Measurements from ENCODE around the gene PAQR4.
"Not testable (repeated sequence)": the region's sequence is repeated elsewhere in the genome, so short reads cannot be mapped to it uniquely, and the experiment has no call there.

The PAQR4 gene

GRCh38 chr16:2968738-2969544 lies at the start of gene PAQR4:
Gene PAQR4 (plus strand): TSS chr16:2969348. CDS start chr16:2969675, 327 bp downstream.
- Histone ChIP-seq H3K9ac (ENCODE audit: insufficient read length) (peak within 1 kb of the TSS; percentile 81), H3K27ac (peak within 1 kb of the TSS; percentile 5; the same call in 1 of the 2 replicates), H3K36me3 (ENCODE audit: insufficient read depth, low read length) (peaks cover 6% of the 10 kb centered on the region; the same call in 1 of the 2 replicates), H3K9me3 (ENCODE audit: low read depth, low read length) (no peaks in the 10 kb centered on the region), H3K4me3 (peak within 1 kb of the TSS; percentile 88)
- DNase-seq (ENCODE audit: low read depth, low spot score): no peak
- no peak for TF ChIP-seq FOXP2 (optimal IDR thresholded peaks at IDR 0.05; ENCODE audit: control extremely low read depth, extremely low read length, insufficient read depth)
- no peak for TF ChIP-seq EZH2 (IDR thresholded peaks at IDR 0.05)
- TF ChIP-seq POLR2AphosphoS5 (IDR thresholded peaks at IDR 0.05; ENCODE audit: borderline replicate concordance, low read depth, low read length): no peak; the same call in 1 of the 2 replicates

DNA sequence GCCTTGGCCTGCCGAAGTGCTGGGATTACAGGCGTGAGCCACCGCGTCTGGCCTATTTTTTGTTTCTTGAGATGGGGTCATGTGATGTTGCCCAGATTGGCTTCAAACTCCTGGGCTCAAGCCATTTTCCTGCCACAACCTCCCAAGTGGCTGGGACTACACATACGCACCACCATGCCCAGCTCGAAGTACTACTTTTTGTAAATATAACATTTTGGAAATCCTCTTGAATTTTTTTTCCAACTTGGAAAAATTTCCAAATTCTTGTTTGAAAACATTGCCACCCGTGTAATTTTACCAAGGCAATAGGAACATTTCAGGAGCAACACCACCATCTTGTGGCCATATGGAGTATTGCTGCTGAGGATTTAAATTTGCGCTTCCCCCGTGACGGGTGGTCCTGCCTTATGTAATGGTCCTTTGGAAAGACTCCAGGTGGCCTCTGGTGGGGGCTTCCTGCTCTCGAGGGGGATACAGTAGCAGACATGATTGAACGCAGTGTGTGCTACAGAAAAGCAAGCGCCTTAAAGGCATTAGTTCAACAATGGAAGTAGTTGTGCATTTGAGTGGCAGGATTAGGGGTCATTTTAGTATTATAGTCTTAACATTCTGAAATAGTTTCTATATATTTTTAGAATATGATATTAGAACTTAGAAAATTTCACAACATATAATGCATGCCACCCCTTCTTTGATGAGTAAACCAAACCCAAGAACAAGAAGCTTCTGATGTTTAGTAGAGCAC lies 49.5 kb upstream of the PAQR4 start:
- DNase-seq (ENCODE audit: low read depth, low spot score): no peak
- no peaks in the 10 kb centered on the region for H3K9me3 ChIP-seq (ENCODE audit: low read depth, low read length)
- no peak overlapping the region for H3K27ac ChIP-seq
- H3K36me3 ChIP-seq (ENCODE audit: insufficient read depth, low read length): peaks cover 2% of the 10 kb centered on the region; the same call in 1 of the 2 replicates
- no peak overlapping the region for H3K4me3 ChIP-seq
- no peak for TF ChIP-seq POLR2AphosphoS5 (IDR thresholded peaks at IDR 0.05; ENCODE audit: borderline replicate concordance, low read depth, low read length)
- TF ChIP-seq EZH2 (IDR thresholded peaks at IDR 0.05): no peak
- TF ChIP-seq FOXP2 (optimal IDR thresholded peaks at IDR 0.05; ENCODE audit: control extremely low read depth, extremely low read length, insufficient read depth): no peak
- no peak overlapping the region for H3K9ac ChIP-seq (ENCODE audit: insufficient read length)

- Histone ChIP-seq H3K27ac (no peak overlapping the region), H3K9ac (ENCODE audit: insufficient read length) (no peak overlapping the region), H3K9me3 (ENCODE audit: low read depth, low read length) (no peaks in the 10 kb centered on the region), H3K36me3 (ENCODE audit: insufficient read depth, low read length) (peaks cover 2% of the 10 kb centered on the region; the same call in 1 of the 2 replicates), H3K4me3 (no peak overlapping the region)
- no peak for DNase-seq (ENCODE audit: low read depth, low spot score)
- TF ChIP-seq POLR2AphosphoS5 (IDR thresholded peaks at IDR 0.05; ENCODE audit: borderline replicate concordance, low read depth, low read length) (no peak), EZH2 (IDR thresholded peaks at IDR 0.05) (no peak), FOXP2 (optimal IDR thresholded peaks at IDR 0.05; ENCODE audit: control extremely low read depth, extremely low read length, insufficient read depth) (no peak)
Measured at GRCh38 chr16:2923481-2923880, 45.7 kb upstream of the PAQR4 start.

DNA sequence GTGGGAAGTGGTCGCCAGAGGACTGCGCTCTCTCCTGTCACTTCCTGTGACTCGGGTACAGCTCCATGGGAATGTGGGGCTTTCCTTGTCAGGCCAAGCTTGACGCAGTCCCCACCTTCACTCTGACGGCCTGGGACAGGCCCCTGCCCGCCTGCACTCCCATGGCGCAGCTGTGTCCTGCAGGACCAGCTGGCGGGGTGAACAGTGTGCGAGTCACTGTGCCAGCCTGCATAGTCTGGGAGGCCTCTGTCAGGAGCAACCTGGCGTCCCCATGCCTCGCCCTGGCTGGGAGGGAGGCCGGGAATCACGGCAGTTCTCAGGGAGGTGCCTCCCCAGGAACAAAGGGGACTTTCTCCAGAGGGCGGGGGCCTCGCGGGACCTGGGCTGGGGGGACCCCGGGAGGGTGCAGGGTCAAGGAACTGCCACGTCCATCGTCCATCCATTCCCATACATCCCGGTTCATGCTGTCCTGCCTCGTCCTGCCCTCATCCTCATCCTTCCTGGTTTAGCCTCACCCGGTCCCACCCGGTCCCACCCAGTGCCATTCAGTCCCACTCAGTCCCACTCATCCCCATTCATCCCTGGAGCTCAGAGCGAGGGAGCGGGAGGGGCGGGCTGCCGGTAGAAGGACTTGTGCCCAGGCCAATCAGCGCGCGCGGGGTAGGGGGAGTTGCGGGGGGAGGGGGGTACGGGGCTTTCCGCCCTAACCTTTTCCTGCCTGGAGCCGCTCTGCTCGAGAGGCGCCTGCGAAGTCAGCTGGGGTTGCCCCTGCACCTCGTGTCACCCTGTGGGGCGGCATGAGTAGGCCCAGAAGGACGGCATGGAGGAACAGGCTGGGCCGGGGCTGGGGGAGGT lies 44.0 kb upstream of the PAQR4 start:
- Histone ChIP-seq H3K36me3 (ENCODE audit: insufficient read depth, low read length) (no peaks in the 10 kb centered on the region; the same call in 1 of the 2 replicates), H3K9ac (ENCODE audit: insufficient read length) (no peak overlapping the region), H3K27ac (no peak overlapping the region), H3K4me3 (no peak overlapping the region), H3K9me3 (ENCODE audit: low read depth, low read length) (no peaks in the 10 kb centered on the region)
- DNase-seq (ENCODE audit: low read depth, low spot score): no peak
- no peak for TF ChIP-seq POLR2AphosphoS5 (IDR thresholded peaks at IDR 0.05; ENCODE audit: borderline replicate concordance, low read depth, low read length)
- no peak for TF ChIP-seq EZH2 (IDR thresholded peaks at IDR 0.05)
- no peak for TF ChIP-seq FOXP2 (optimal IDR thresholded peaks at IDR 0.05; ENCODE audit: control extremely low read depth, extremely low read length, insufficient read depth)

GRCh38 chr16:2925951-2926649 lies 43.0 kb upstream of the PAQR4 start:
- H3K9ac ChIP-seq (ENCODE audit: insufficient read length): no peak overlapping the region

DNA sequence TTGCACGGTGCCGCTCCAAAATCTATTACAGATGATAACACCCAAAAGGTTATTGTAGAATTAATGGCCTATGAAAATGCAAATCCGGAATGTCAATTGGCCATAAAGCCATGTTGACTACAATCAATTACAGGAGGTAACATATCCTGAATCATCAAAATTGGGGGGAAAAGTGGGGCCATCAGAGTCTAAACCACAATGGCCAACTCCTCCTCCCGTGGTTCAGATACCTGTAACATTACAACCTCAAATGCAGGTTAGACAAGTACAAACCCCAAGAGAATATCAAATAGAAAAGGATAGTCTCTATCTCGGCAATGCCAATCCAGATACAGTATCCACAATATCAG lies 42.5 kb upstream of the PAQR4 start:
- no peak for TF ChIP-seq POLR2AphosphoS5 (IDR thresholded peaks at IDR 0.05; ENCODE audit: borderline replicate concordance, low read depth, low read length)
- TF ChIP-seq EZH2 (IDR thresholded peaks at IDR 0.05): no peak
- TF ChIP-seq FOXP2 (optimal IDR thresholded peaks at IDR 0.05; ENCODE audit: control extremely low read depth, extremely low read length, insufficient read depth): no peak
- peak overlapping the region; percentile 68 for H3K4me3 ChIP-seq
- no peaks in the 10 kb centered on the region for H3K9me3 ChIP-seq (ENCODE audit: low read depth, low read length)
- no peak overlapping the region for H3K9ac ChIP-seq (ENCODE audit: insufficient read length)
- H3K36me3 ChIP-seq (ENCODE audit: insufficient read depth, low read length): no peaks in the 10 kb centered on the region; the same call in 1 of the 2 replicates
- no peak overlapping the region for H3K27ac ChIP-seq
- DNase-seq (ENCODE audit: low read depth, low spot score): no peak

More at GRCh38 chr16:2925951-2926649, 43.0 kb upstream of the PAQR4 start:
- no peak for DNase-seq (ENCODE audit: low read depth, low spot score)
- no peaks in the 10 kb centered on the region; the same call in 1 of the 2 replicates for H3K36me3 ChIP-seq (ENCODE audit: insufficient read depth, low read length)
- no peak overlapping the region for H3K27ac ChIP-seq
- TF ChIP-seq EZH2 (IDR thresholded peaks at IDR 0.05) (no peak), POLR2AphosphoS5 (IDR thresholded peaks at IDR 0.05; ENCODE audit: borderline replicate concordance, low read depth, low read length) (no peak), FOXP2 (optimal IDR thresholded peaks at IDR 0.05; ENCODE audit: control extremely low read depth, extremely low read length, insufficient read depth) (no peak)
- H3K4me3 ChIP-seq: no peak overlapping the region
- no peaks in the 10 kb centered on the region for H3K9me3 ChIP-seq (ENCODE audit: low read depth, low read length)

DNA sequence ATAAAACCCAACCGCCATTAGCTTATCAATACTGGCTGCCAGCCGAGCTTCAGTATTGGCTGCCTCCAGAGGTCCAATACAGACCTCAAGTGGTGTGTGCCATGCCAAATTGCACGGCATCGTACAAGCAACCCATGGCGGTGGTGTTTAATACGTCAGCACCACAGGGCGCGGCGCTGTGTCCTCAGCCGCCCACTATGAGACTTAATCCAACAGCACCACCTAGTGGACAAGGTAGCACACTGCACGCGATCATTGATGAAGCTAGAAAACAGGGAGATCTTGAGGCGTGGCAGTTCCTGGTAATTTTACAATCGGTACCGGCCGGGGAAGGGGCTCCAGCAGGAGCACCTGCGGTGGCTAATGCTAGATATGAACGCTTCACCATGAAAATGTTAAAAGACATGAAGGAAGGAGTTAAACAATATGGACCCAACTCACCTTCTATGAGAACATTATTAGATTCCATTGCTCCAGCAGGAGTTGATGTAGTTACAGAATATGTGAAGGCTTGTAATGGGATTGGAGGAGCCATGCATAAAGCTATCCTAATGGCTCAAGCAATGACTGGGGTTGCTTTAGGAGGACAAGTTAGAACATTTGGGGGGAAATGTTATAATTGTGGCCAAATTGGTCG lies 42.0 kb upstream of the PAQR4 start:
- H3K4me3 ChIP-seq: peak overlapping the region; percentile 68
- H3K9ac ChIP-seq (ENCODE audit: insufficient read length): no peak overlapping the region
- H3K27ac ChIP-seq: no peak overlapping the region
- peak; percentile 67 for DNase-seq (ENCODE audit: low read depth, low spot score)
- no peaks in the 10 kb centered on the region for H3K9me3 ChIP-seq (ENCODE audit: low read depth, low read length)
- no peaks in the 10 kb centered on the region; the same call in 1 of the 2 replicates for H3K36me3 ChIP-seq (ENCODE audit: insufficient read depth, low read length)
- TF ChIP-seq EZH2 (IDR thresholded peaks at IDR 0.05): no peak
- TF ChIP-seq POLR2AphosphoS5 (IDR thresholded peaks at IDR 0.05; ENCODE audit: borderline replicate concordance, low read depth, low read length): peak; percentile 28; the same call in 1 of the 2 replicates

GRCh38 chr16:2928151-2928550 lies 41.0 kb upstream of the PAQR4 start:
- H3K27ac ChIP-seq; H3K4me3 ChIP-seq; H3K9me3 ChIP-seq (ENCODE audit: low read depth, low read length); DNase-seq (ENCODE audit: low read depth, low spot score); H3K36me3 ChIP-seq (ENCODE audit: insufficient read depth, low read length); H3K9ac ChIP-seq (ENCODE audit: insufficient read length): not testable (repeated sequence)
